ENCODE measurements around the gene XIST.

GRCh38 chrX:73785493-73785892 is 67.0 kb downstream of the XIST start:
- no peak for TF ChIP-seq CTCF (conservative IDR thresholded peaks at IDR 0.05)
- TF ChIP-seq ZFX (IDR thresholded peaks at IDR 0.05) = no peak

Measured in C4-2B (cell line).